Pancreas (tissue), 10 donors: Measurements from ENCODE around the gene COG1. TPM values are rescaled to one million over a fixed set of nuclear protein-coding genes. Genes with fewer than 3 reads are reported as not detected.

Source experiments
- ATAC-seq, 4 donors: fragments of 200-7000 bp; cut with Tn5 transposase; one replicate each; pipeline versions ENCODE4 v1.8.0 to v1.9.1; 2020; ENCODE audit warnings: mild to moderate bottlenecking in 4 of 4, moderate library complexity in 4 of 4
- DNase-seq, 6 donors: peaks; one replicate each; pipeline ENCODE4 v3.0.0-alpha.2; 2020
- FAIRE-seq: peaks from 2 replicates; lab custom pipeline; 2012; peaks lifted over from hg19 to GRCh38; lab: Jason Lieb, UNC
- H3K27ac ChIP-seq, 4 donors: fragments of 200-600 bp; sonication (generic); 1 replicate in 3 of 4; 2 replicates in 1 of 4; pipeline versions ENCODE4 v1.5.0 to v1.8.0; 2020
- H3K27me3 ChIP-seq, 4 donors: fragments of 200-600 bp; one replicate each; pipeline ENCODE4 v1.8.0; 2021
- H3K36me3 ChIP-seq, 3 donors: fragments of 200-600 bp; sonication (generic) in 1 of 3; one replicate each; pipeline versions ENCODE4 v1.5.0 to v1.8.0; 2020 to 2021
- H3K4me1 ChIP-seq, 3 donors: fragments of 200-600 bp; one replicate each; pipeline ENCODE4 v1.8.0; 2021
- H3K4me3 ChIP-seq, 4 donors: fragments of 200-600 bp; sonication (generic) in 2 of 4; one replicate each; pipeline versions ENCODE4 v1.5.0 to v1.8.0; 2020 to 2021
- H3K9me3 ChIP-seq, 4 donors: fragments of 200-600 bp; one replicate each; pipeline ENCODE4 v1.8.0; 2021
- WGBS, 2 donors: extraction: QIAGEN DNeasy Blood & Tissue Kit; methylation state at CpG; one replicate each; pipeline ENCODE4 v1.1.7; 2013; 5-methylcytosine and 5-hydroxymethylcytosine counted together
- intact Hi-C, 3 donors: fragments of 100-400 bp; cut with DNase I; formaldehyde crosslinking; loops; one replicate each; pipeline versions ENCODE4 v1.11.1 to v1.14.2; 2022
- polyA plus RNA-seq, 2 donors: library from polyadenylated mRNA; stranded (reverse); fragments of 200-250 nt; gene quantifications; one replicate each; pipeline ENCODE4 v1.2.3, GENCODE V29; 2013
- total RNA-seq, 6 donors: library from RNA; stranded (reverse); fragmentation: NEBNext Ultra II Directional in 4 of 6; extraction: Animal tissue kit (Norgen Biotek cat#: 25700) in 4 of 6; gene quantifications; one replicate each; pipeline versions ENCODE4 v1.2.1 to v1.2.4, GENCODE V29; 2021 to 2023
- TF ChIP-seq, protein P1 (sequence below), 4 donors: fragments of 200-600 bp; sonication (generic) in 3 of 4; IDR thresholded peaks; one replicate each; pipeline versions ENCODE4 v1.5.0 to v1.8.0; 2021; ENCODE audit warnings: antibody characterized with exemption in 4 of 4
- donor health status: healthy with polysubstance abuse.
- donor health status: DM: no; HTN: no; CAD: no; lungs with moderate emphysema.
- donor health status: DM: no; HTN: no; CAD: no.
- donor health status: control.
- donor health status: control.
- donor health status: Bipolar disorder and iron deficiency.
- donor health status: DM: yes; HTN: yes; CAD: no.
- donor health status: DM: no; HTN: no; CAD: no.
- donor health status: DM: no; HTN: no; CAD: no.
- donor health status: DM: yes; HTN: yes; CAD: no.

Gene COG1
- total and polyA plus RNA-seq, 8 donors, result 21.1 to 29.6 (median 25.5) TPM

DNA sequence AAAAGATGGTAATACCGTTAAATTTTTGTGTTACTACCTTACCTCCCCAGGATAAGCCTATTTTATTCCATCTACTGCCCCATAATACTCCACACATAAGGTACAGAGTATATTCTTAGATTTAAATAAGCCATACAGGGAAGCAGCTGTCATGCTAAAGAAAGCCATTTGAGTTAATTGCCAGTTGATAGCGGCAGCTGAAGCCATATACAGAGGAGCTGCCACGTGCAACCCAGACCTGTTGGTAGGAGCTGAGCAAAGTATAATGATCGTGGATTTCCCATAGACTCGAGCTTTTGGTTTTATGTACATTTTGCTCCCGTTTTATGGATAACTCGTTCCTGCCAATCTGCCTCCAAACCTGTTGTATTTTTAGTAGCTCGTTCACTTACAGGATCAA lies 56.8 kb downstream of the COG1 start:
- ATAC-seq, result no peak
- no peak for FAIRE-seq
- H3K36me3 ChIP-seq, result no peaks in the 10 kb centered on the region
- H3K4me3 ChIP-seq, result no peak overlapping the region
- H3K4me1 ChIP-seq, result no peaks in the 10 kb centered on the region
- intact Hi-C loops, result loop anchor here in 1 of 3 donors (5.0 kb wide), 1 partner anchor 123 kb away; no protein-coding TSS in a partner anchor
- no peaks in the 10 kb centered on the region for H3K9me3 ChIP-seq
- DNase-seq, result no peak
- TF ChIP-seq, protein P1, sequence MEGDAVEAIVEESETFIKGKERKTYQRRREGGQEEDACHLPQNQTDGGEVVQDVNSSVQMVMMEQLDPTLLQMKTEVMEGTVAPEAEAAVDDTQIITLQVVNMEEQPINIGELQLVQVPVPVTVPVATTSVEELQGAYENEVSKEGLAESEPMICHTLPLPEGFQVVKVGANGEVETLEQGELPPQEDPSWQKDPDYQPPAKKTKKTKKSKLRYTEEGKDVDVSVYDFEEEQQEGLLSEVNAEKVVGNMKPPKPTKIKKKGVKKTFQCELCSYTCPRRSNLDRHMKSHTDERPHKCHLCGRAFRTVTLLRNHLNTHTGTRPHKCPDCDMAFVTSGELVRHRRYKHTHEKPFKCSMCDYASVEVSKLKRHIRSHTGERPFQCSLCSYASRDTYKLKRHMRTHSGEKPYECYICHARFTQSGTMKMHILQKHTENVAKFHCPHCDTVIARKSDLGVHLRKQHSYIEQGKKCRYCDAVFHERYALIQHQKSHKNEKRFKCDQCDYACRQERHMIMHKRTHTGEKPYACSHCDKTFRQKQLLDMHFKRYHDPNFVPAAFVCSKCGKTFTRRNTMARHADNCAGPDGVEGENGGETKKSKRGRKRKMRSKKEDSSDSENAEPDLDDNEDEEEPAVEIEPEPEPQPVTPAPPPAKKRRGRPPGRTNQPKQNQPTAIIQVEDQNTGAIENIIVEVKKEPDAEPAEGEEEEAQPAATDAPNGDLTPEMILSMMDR (IDR thresholded peaks at IDR 0.05), result no peak
- H3K27ac ChIP-seq, result no peak overlapping the region
- H3K27me3 ChIP-seq, result no peaks in the 10 kb centered on the region
- 72 to 73% methylated on average over 8 of the region's 8 CpGs for WGBS, 2 donors

DNA sequence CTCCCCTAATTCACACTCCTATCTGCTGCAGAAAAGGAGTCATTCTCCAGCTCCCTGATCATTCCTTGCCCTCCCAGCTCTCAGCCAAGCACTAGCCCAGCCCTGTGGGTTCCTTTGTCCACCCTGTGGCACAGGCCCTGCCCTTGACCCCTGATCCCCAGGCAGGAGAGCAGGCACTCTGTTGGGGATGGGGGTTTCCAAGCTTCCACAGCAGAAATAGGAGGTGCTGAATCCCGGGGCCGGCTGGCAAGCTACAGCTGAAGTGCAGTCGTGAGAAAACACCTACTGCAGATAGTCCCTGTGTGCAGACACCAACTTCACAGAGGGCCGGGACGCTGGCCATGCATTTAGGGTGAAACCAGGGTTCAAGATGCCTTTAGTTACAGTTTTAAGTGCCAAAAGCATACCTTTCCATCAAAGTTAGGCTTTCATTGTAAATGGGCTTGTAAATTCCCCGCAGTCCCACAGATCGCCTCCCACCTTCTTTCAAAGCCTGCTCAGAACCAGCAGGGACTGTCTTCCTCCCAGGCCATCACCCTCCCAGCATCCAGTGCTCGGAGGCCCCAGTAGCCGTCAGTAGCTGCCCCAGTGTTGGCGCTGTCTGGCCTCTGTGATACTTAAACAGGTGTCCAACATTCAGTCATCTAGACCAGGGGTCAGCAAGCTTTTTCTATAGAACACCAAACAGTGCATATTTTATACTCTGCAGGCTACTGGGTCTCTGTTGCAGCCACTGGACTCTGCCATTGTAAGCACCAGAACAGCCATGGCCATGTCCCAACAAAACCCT lies 58.2 kb downstream of the COG1 start:
- Histone ChIP-seq H3K27me3 (no peaks in the 10 kb centered on the region), H3K4me1 (no peaks in the 10 kb centered on the region), H3K4me3 (no peak overlapping the region), H3K27ac (no peak overlapping the region), H3K9me3 (no peaks in the 10 kb centered on the region), H3K36me3 (no peaks in the 10 kb centered on the region)
- ATAC-seq, result no peak
- intact Hi-C loops, result loop anchor here in 1 of 3 donors (5.0 kb wide), 1 partner anchor 121 kb away; no protein-coding TSS in a partner anchor
- WGBS, 2 donors, result 64 to 66% methylated on average over 10 of the region's 10 CpGs
- TF ChIP-seq, protein P1 (IDR thresholded peaks at IDR 0.05), result no peak
- no peak for FAIRE-seq
- DNase-seq, result peak in 1 of 6 donors; percentile 45

GRCh38 chr17:73251871-73252270 lies 59.0 kb downstream of the COG1 start:
- Histone ChIP-seq H3K4me3 (no peak overlapping the region), H3K4me1 (no peaks in the 10 kb centered on the region), H3K9me3 (no peaks in the 10 kb centered on the region), H3K27me3 (no peaks in the 10 kb centered on the region), H3K36me3 (no peaks in the 10 kb centered on the region), H3K27ac (no peak overlapping the region)
- intact Hi-C loops, result loop anchor here in 1 of 3 donors (5.0 kb wide), 1 partner anchor 120 kb away; no protein-coding TSS in a partner anchor
- WGBS, 2 donors, result 68 to 82% methylated on average over 8 of the region's 8 CpGs
- DNase-seq (peak in 1 of 6 donors; percentile 27), FAIRE-seq (no peak), ATAC-seq (no peak)
- TF ChIP-seq, protein P1 (IDR thresholded peaks at IDR 0.05), result no peak

GRCh38 chr17:73255671-73256181 lies 62.9 kb downstream of the COG1 start:
- Histone ChIP-seq H3K27me3 (no peaks in the 10 kb centered on the region), H3K9me3 (no peaks in the 10 kb centered on the region), H3K36me3 (no peaks in the 10 kb centered on the region), H3K27ac (no peak overlapping the region), H3K4me1 (no peaks in the 10 kb centered on the region), H3K4me3 (no peak overlapping the region)
- no peak for FAIRE-seq
- intact Hi-C loops, result loop anchor here in 2 of 3 donors (2.0 to 5.0 kb wide), 2 partner anchors 112 to 117 kb away; no protein-coding TSS in a partner anchor
- peak in 3 of 6 donors; percentile 55 to 82 (median 61) for DNase-seq
- 1 to 3% methylated on average over 8 of the region's 8 CpGs for WGBS, 2 donors
- TF ChIP-seq, protein P1 (IDR thresholded peaks at IDR 0.05), result peak; percentile 85 to 97 (median 93)
- peak; percentile 74 to 89 (median 84) for ATAC-seq
